K562 (cell line): ENCODE measurements around the gene FCHSD1. TPM values are rescaled to one million over a fixed set of nuclear protein-coding genes. Genes with fewer than 3 reads are reported as not detected.

Experiments
- BHLHE40 ChIP-seq: IDR thresholded peaks from 2 replicates; pipeline ENCODE4 v1.6.1; 2011; ENCODE audit warnings: low read length, improper control_type of control experiment
- CUX1 ChIP-seq: fragments of 200-800 bp; sonication (Bioruptor generic); IDR thresholded peaks from 2 replicates; pipeline ENCODE4 v1.6.1; 2016; ENCODE audit warnings: missing genetic modification characterization, missing compliant biosample characterization
- ERF ChIP-seq: fragments of 450-650 bp; formaldehyde crosslinking; IDR thresholded peaks from 2 replicates; pipeline ENCODE4 v1.4.0; 2020; ENCODE audit warnings: mild to moderate bottlenecking, mixed read lengths
- EZH2 ChIP-seq: IDR thresholded peaks from 2 replicates; pipeline ENCODE4 v1.6.1; 2012; ENCODE audit warnings: low read depth, mild to moderate bottlenecking, inconsistent platforms, low read length, borderline replicate concordance
- GATAD2B ChIP-seq: fragments of 450-650 bp; IDR thresholded peaks from 2 replicates; pipeline ENCODE4 v1.6.1; 2017; ENCODE audit warnings: mild to moderate bottlenecking, borderline replicate concordance
- HBP1 ChIP-seq: fragments of 450-650 bp; formaldehyde crosslinking; IDR thresholded peaks from 2 replicates; pipeline ENCODE4 v1.4.0; 2022; ENCODE audit warnings: missing genetic modification characterization
- JUN ChIP-seq, 2 experiments: sonication (generic) in 1 of 2; formaldehyde crosslinking in 1 of 2; IDR thresholded peaks; 2 replicates each; pipeline versions ENCODE4 v1.6.1 to v1.8.0; 2012 to 2022; ENCODE audit warnings: borderline replicate concordance in 2 of 2, mild to moderate bottlenecking in 2 of 2, improper control_type of control experiment in 1 of 2, low read depth in 1 of 2, low read length in 1 of 2, missing genetic modification reagents in 1 of 2
- NBN ChIP-seq: fragments of 450-650 bp; IDR thresholded peaks from 2 replicates; pipeline ENCODE4 v1.6.1; 2016; ENCODE audit warnings: low read depth, mild to moderate bottlenecking
- POLR2B ChIP-seq: fragments of 450-650 bp; IDR thresholded peaks from 2 replicates; pipeline ENCODE4 v1.6.1; 2018; ENCODE audit warnings: low read depth; ENCODE audit not compliant: partially characterized antibody
- RREB1 ChIP-seq: fragments of 250-450 bp; sonication (Bioruptor Pico); IDR thresholded peaks from 2 replicates; pipeline ENCODE4 v1.4.0; 2020
- ZBTB2 ChIP-seq: fragments of 450-650 bp; IDR thresholded peaks from 2 replicates; pipeline ENCODE4 v1.6.1; 2016; ENCODE audit warnings: antibody characterized with exemption
- ZNF124 ChIP-seq: sonication (generic); formaldehyde crosslinking; IDR thresholded peaks from 2 replicates; pipeline ENCODE4 v1.8.1; 2022; ENCODE audit warnings: missing genetic modification reagents
- ZNF583 ChIP-seq: fragments of 250-450 bp; sonication (Bioruptor Pico); IDR thresholded peaks from 2 replicates; pipeline ENCODE4 v1.4.0; 2020
- polyA plus RNA-seq, 8 experiments: library from polyadenylated mRNA; depleted of rRNA in 4 of 8; stranded (reverse) in 5 of 8; unstranded in 3 of 8; fragments of >200 nt; fragmentation: Nextera tagmentation in 2 of 8; fragmentation: Illumina TruSeq in 1 of 8; extraction: Ambion mirVana in 2 of 8; extraction: Trizol in 1 of 8; gene quantifications; 2 replicates each; pipeline versions ENCODE4 v1.2.1 to v1.2.3, GENCODE V29; 2011 to 2014; ENCODE audit warnings: inconsistent platforms in 1 of 8, missing spikeins in 1 of 8
- total RNA-seq, 7 experiments: library from RNA; depleted of rRNA in 6 of 7; stranded (reverse); fragments of >200 nt in 6 of 7; fragmentation: Illumina TruSeq in 2 of 7; extraction: Trizol in 2 of 7; gene quantifications; 2 replicates each; pipeline versions ENCODE4 v1.2.1 to v1.2.3, GENCODE V29; 2011 to 2021; ENCODE audit warnings: low replicate concordance in 1 of 7

The FCHSD1 gene
- total and polyA plus RNA-seq, 9 of the 15 experiments (the other 6 are each of a cell fraction or from before 2014, with no cell fraction given), result 0.35 to 37.5 (median 13.6) TPM

GRCh38 chr5:141633871-141634561, 17.2 kb downstream of the FCHSD1 start (continued):
- TF ChIP-seq RREB1 (no peak), BHLHE40 (no peak), EZH2 (no peak), GATAD2B (no peak), NBN (peak; percentile 30; the same call in 1 of the 2 replicates), ZBTB2 (peak; percentile 36; the same call in 1 of the 2 replicates), ZNF124 (no peak), ERF (CRISPR knock-in tag) (no peak), ZNF583 (CRISPR knock-in tag) (no peak), POLR2B (no peak), HBP1 (no peak), JUN (IDR thresholded peaks at IDR 0.05; ENCODE audit: borderline replicate concordance, low read depth, low read length) (peak; percentile 59; the same call in 1 of the 2 replicates), JUN (CRISPR knock-in tag; IDR thresholded peaks at IDR 0.05; ENCODE audit: borderline replicate concordance) (no peak), CUX1 (CRISPR knock-in tag) (no peak)
